ACC112 (cell line): ENCODE data around the gene ACTG1.
"Not testable (repeated sequence)": the region's sequence is repeated elsewhere in the genome, so short reads cannot be mapped to it uniquely, and the experiment has no call there.

ENCODE experiments used
- H2AFZ ChIP-seq: fragments of 200-600 bp; sonication (generic); one replicate; pipeline ENCODE4 v1.6.0; 2017; ENCODE audit warnings: antibody characterized with exemption, low read length; ENCODE audit not compliant: unreplicated experiment
- H3K27ac ChIP-seq: fragments of 200-600 bp; sonication (generic); 2 replicates; pipeline ENCODE4 v1.5.1; 2014; ENCODE audit warnings: low read depth, mild to moderate bottlenecking, antibody characterized with exemption, low read length, moderate library complexity
- H3K27me3 ChIP-seq: fragments of 200-600 bp; sonication (generic); 2 replicates; pipeline ENCODE4 v1.6.1; 2014; ENCODE audit warnings: mild to moderate bottlenecking, antibody characterized with exemption, low read length, moderate library complexity, mixed read lengths; ENCODE audit not compliant: insufficient read depth
- H3K36me3 ChIP-seq: fragments of 200-600 bp; sonication (generic); 2 replicates; pipeline ENCODE4 v1.6.1; 2016; ENCODE audit warnings: mild to moderate bottlenecking, antibody characterized with exemption, low read length, moderate library complexity, mixed read lengths; ENCODE audit not compliant: insufficient read depth
- H3K4me1 ChIP-seq: fragments of 200-600 bp; sonication (generic); one replicate; pipeline ENCODE4 v1.6.1; 2016; ENCODE audit warnings: low read length, mixed read lengths; ENCODE audit not compliant: insufficient read depth, unreplicated experiment, control insufficient read depth
- H3K4me3 ChIP-seq: fragments of 200-600 bp; sonication (generic); 2 replicates; pipeline ENCODE4 v1.5.1; 2014; ENCODE audit warnings: mild to moderate bottlenecking, low read depth, low read length
- H3K79me2 ChIP-seq: fragments of 200-600 bp; sonication (generic); one replicate; pipeline ENCODE4 v1.6.0; 2016; ENCODE audit warnings: low read length; ENCODE audit not compliant: control insufficient read depth, unreplicated experiment, insufficient read depth

The ACTG1 gene

GRCh38 chr17:81531998-81532404 is 19.4 kb upstream of the ACTG1 start:
- not testable (repeated sequence) for H3K4me1 ChIP-seq, H2AFZ ChIP-seq, H3K27ac ChIP-seq, H3K36me3 ChIP-seq, H3K79me2 ChIP-seq, H3K4me3 ChIP-seq
- peaks cover 13% of the 10 kb centered on the region; the same call in 1 of the 2 replicates for H3K27me3 ChIP-seq

- not testable (repeated sequence) for H3K4me1 ChIP-seq, H3K27me3 ChIP-seq
Measured at GRCh38 chr17:81531013-81531412, 18.4 kb upstream of the ACTG1 start.

GRCh38 chr17:81529437-81529803 is 16.8 kb upstream of the ACTG1 start:
- H3K36me3 ChIP-seq = no peaks in the 10 kb centered on the region
- no peaks in the 10 kb centered on the region for H3K4me1 ChIP-seq
- no peak overlapping the region for H3K27ac ChIP-seq
- H3K79me2 ChIP-seq = no peaks in the 10 kb centered on the region
- no peak overlapping the region for H3K4me3 ChIP-seq
- H3K27me3 ChIP-seq = 0 out of 2 replicates have a peak, but pooled peaks cover 3% of the 10 kb centered on the region
- no peak overlapping the region for H2AFZ ChIP-seq

More at GRCh38 chr17:81531013-81531412, 18.4 kb upstream of the ACTG1 start:
- not testable (repeated sequence) for H2AFZ ChIP-seq, H3K36me3 ChIP-seq, H3K27ac ChIP-seq, H3K79me2 ChIP-seq, H3K4me3 ChIP-seq

- H3K79me2 ChIP-seq = no peaks in the 10 kb centered on the region
- no peak overlapping the region for H2AFZ ChIP-seq
- H3K27me3 ChIP-seq = 0 out of 2 replicates have a peak, but pooled peaks cover 3% of the 10 kb centered on the region
- no peak overlapping the region for H3K27ac ChIP-seq
- no peaks in the 10 kb centered on the region for H3K36me3 ChIP-seq
- H3K4me3 ChIP-seq = no peak overlapping the region
- peaks cover 1% of the 10 kb centered on the region for H3K4me1 ChIP-seq
Measured at GRCh38 chr17:81528651-81529436, 16.2 kb upstream of the ACTG1 start.

GRCh38 chr17:81528384-81528650 is 15.7 kb upstream of the ACTG1 start:
- Histone ChIP-seq H3K27me3 (0 out of 2 replicates have a peak, but pooled peaks cover 3% of the 10 kb centered on the region), H3K79me2 (no peaks in the 10 kb centered on the region), H3K27ac (no peak overlapping the region), H3K4me3 (no peak overlapping the region), H3K4me1 (peaks cover 6% of the 10 kb centered on the region), H3K36me3 (no peaks in the 10 kb centered on the region), H2AFZ (no peak overlapping the region)

DNA sequence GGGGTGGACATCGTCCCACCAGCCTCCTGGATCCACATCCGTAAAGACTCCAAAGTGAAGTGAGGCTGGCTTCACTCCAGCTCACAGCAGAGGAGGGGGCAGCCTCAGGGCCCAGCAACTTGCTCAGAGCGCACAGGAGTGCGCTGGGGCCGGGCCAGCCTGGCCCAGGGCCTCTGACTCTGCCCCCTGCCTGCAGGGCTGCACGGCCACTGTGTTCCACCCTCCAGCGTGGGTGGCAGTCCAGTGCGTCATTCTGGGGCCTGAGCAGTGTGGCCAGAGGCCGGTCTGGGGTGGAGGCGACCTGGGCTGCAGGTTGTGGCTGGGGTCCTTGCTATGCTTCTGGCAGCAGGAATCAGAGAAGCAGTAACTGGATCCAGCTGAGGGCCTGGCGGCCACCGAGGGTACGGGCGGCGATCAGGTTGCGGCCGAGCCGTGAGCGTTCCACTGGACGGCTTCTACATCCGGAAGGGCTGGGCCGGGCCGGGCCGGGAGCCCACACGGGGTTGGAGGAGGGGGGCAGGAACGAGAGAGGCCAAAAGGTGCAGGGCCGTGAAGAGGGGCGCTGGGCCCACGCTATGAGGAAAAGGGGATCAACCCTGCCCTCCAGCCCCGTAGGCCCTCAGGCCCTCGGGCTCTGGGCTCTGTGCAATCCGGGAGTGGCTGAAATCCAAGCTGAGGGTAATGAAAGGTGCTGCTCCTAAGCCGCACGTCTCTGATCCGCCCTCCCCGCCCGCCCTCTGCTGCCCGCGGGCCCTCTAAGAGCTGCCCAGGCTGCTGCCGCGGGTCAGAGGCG is 15.2 kb upstream of the ACTG1 start, which contains the start of gene FSCN2:
FSCN2 (plus strand) TSS at position 787 of the 793 bp plus-strand sequence. CDS start 155 bp downstream, outside the sequence.
- Histone ChIP-seq H3K27me3 (0 out of 2 replicates have a peak, but pooled peaks cover 3% of the 10 kb centered on the region), H3K36me3 (no peaks in the 10 kb centered on the region), H3K4me3 (no peak within 1 kb of the TSS), H2AFZ (no peak within 1 kb of the TSS), H3K4me1 (peaks cover 8% of the 10 kb centered on the region), H3K79me2 (no peaks in the 10 kb centered on the region), H3K27ac (no peak within 1 kb of the TSS)

GRCh38 chr17:81526662-81527571 is 14.3 kb upstream of the ACTG1 start:
- Histone ChIP-seq H3K27me3 (0 out of 2 replicates have a peak, but pooled peaks cover 3% of the 10 kb centered on the region), H3K36me3 (no peaks in the 10 kb centered on the region), H3K4me1 (peaks cover 8% of the 10 kb centered on the region), H3K79me2 (no peaks in the 10 kb centered on the region), H3K27ac (no peak overlapping the region), H2AFZ (no peak overlapping the region), H3K4me3 (no peak overlapping the region)

DNA sequence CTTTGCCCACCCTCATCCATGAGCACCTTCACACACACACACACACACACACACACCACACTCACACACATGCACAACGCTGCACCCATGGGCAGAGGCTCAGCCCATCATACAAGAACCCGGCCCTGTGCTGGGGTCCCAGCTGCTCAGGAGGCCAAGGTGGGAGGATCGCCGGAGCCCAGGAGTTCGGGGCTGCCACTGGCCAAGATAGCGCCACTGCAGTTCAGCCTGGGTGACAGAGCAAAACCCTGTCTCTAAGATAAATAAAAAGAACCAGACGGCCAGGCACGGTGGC is 12.2 kb upstream of the ACTG1 start:
- H3K27me3 ChIP-seq = 0 out of 2 replicates have a peak, but pooled peaks cover 3% of the 10 kb centered on the region
- H2AFZ ChIP-seq = no peak overlapping the region
- peaks cover 8% of the 10 kb centered on the region for H3K4me1 ChIP-seq
- H3K79me2 ChIP-seq = no peaks in the 10 kb centered on the region
- no peak overlapping the region for H3K4me3 ChIP-seq
- H3K36me3 ChIP-seq = no peaks in the 10 kb centered on the region
- H3K27ac ChIP-seq = no peak overlapping the region

DNA sequence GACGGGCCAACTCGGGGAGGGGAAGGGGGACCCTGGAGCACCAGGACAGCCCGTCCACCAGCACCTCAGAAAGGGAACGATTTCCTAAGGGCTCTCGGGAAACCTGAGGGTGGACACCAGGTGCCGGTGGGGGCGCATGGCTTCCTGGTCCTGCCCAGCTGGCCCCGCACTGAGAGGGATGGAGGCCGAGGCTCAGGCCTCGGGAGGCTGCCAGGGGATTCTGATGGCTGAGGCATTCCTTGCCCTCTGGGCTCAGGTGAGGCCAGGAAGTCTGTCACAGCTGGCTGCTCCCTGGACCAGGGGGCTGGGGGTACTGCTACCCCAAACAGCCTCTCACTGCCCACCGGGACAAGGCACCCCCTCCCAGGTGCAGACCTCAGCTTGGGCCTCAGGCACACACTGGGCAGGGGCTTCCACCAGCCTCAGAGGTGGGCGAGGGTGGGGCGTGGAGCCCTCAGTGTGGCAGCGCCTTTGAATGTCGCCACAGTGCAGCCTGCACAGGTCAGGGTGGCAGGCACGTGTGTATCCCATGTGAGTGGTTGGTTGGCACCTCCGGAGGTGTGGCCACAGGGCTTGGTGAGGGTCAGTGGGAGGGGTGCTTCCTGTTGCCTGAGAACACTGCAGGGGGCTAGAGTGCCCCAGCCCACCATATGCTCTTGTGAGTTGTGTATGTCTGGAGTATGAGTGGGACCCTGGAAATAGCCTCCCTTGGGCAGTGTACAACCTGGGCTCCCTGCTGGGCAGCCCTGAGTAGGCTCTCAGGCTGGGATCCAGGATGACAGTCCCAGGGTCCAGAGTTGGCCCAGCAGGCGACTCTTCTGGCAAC is 11.7 kb upstream of the ACTG1 start:
- peaks cover 9% of the 10 kb centered on the region for H3K4me1 ChIP-seq
- H3K27me3 ChIP-seq = 0 out of 2 replicates have a peak, but pooled peaks cover 1% of the 10 kb centered on the region
- H3K79me2 ChIP-seq = no peaks in the 10 kb centered on the region
- no peak overlapping the region for H2AFZ ChIP-seq
- H3K36me3 ChIP-seq = no peaks in the 10 kb centered on the region
- no peak overlapping the region for H3K4me3 ChIP-seq
- no peak overlapping the region for H3K27ac ChIP-seq
